Stimulated activated CD8-positive, alpha-beta memory T cell treated with anti-CD3 and anti-CD28 coated beads, Interleukin-4, amount 100 ng/mL, for 4 hours (primary cell): ENCODE measurements around the gene P2RY8.
"Not testable (repeated sequence)": the region's sequence is repeated elsewhere in the genome, so short reads cannot be mapped to it uniquely, and the experiment has no call there.

Experiments
- DNase-seq, 2 donors: peaks; one replicate each; pipeline ENCODE4 v3.0.0-alpha.2; 2020; ENCODE audit warnings: low read depth in 2 of 2, low spot score in 1 of 2

Gene P2RY8

DNA sequence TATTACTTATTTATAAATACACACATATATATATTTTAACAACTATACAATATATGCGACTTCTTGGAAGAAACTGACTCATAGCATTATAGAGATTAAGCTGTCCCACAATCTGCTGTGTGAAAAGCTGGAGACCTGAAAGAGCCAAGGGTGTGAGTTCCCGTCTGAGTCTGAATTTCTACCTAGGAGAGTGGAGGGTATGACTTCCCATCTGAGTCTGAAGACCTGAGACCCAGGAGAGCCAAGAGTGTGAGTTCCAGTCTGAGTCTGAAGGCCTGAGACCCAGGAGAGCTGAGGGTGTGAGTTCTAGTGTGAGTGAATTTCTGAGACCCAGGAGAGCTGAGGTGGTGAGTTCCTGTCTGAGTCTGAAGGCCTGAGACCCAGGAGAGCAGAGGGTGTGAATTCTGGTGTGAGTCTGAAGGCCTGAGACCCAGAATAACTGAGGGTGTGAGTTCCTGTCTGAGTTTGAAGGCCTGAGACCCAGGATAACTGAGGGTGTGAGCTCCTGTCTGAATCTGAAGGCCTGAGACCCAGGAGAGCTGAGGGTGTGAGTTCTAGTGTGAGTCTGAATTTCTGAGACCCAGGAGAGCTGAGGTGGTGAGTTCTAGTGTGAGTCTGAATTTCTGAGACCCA lies 8.9 kb upstream of the P2RY8 start:
- no peak for DNase-seq

DNA sequence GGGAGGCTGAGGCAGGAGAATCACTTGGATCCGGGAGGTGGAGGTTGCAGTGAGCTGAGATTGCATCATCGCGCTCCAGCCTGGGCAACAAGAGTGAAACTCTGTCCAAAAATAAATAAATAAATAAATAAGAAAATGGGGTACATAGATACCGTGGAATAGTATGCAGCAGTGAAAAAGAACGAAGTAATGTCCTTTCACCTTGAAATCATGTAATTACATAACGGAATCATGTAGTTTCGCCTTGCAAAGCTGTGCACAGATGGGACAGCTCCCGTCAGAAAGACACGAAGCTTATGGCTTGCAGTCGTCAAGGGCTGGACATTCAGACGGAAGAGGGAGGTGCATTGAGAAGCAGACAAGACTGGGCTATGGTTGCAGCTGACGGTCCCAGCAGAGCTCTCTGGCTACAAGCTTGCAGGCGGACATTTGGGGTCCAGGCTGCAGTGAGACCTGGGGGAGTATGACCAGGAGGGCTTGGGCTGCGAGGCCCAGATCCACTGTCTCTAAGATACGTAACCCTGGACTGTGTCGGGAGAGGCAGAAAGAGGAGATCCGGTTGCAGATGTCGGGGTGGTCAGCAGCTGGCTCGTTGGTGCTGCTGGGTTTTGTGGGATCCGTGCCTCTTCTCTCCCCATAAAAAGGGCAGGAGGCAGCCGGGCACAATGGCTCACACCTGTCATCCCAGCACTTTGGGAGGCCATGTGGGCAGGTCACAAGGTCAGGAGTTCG lies 6.2 kb upstream of the P2RY8 start:
- no peak for DNase-seq

DNA sequence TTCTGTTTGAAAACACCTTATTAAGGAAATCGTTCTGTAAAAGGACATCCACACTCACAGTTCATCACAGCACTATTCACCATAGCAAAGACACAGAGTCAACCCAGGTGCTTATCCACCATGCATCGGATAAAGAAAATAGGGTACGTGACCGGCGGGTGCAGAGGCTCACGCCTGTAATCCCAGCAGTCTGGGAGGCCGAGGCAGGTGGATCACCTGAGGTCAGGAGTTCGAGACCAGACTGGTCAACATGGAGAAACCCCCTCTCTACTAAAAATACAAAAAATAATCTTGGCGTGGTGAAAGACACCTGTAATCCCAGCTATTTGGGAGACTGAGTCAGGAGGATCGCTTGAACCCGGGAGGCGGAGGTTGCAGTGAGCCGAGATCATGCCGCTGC lies 2.2 kb upstream of the P2RY8 start:
- DNase-seq = not testable (repeated sequence)

DNA sequence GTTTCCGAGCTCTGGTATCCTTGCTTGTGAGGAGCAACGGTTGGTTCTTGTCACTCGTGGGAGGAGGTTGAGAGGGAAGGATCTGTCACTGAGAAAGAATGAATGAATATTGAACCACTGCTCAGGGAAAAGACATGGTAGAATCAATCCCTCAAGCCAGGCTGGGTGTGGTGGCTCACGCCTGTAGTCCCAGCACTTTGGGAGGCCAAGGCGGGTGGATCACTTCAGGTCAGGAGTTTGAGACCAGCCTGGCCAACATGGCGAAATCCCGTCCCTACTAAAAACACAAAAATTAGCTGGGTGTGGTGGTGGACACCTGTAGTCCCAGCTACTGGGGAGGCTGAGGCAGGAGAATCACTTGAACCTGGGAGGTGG lies 718 bp upstream of the P2RY8 start:
- DNase-seq = not testable (repeated sequence)

DNA sequence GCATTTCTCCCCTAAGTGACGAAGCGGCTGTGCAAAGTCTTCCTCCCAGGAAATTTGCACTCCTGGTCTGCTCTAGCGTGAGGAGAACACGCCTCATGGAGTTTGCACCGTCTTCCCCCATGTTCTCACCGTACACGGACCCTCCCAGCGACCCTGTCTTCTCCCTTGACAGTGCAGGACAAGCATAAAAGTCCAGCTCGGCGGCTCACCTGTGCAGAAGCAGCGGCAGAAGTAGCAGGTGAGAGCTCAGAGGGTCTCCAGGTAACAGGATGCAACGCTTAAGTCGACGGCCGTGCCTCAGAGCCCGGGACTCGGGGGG lies 314 bp downstream of the P2RY8 start:
- DNase-seq = no peak

DNA sequence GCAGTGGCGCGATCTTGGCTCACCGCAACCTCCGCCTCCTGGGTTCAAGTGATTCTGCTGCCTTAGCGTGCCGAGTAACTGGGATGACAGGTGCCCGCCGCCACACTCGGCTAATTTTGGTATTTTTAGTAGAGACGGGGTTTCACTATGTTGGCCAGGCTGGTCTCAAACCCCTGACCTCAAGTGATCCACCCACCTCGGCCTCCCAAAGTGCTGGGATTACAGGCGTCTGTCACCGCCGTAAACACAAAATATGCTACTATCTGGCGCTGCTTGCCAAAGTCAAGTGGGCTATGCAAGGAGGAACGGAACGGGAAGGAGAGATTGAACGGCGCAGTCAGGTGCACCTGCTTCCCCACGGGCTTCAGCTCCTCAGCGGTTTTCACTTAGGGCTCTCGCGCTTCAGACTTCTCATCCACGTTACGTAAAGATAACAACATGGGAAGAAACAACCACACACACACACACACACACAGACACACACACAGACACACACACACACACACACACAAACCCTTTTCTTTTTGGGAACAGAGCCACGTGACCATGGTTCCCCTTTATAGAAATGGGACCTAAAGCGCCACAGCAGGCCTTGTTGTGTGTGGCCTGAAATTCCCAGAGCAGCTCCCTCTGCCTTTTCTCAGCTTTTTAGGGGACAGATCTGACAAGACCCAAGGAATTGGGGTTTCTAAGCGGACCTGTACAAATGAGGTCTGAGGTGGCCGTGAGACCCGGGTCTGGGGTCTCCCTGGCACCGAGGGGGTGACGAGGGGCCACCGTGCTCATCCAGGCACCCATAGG lies 1.5 kb downstream of the P2RY8 start:
- DNase-seq = no peak

DNA sequence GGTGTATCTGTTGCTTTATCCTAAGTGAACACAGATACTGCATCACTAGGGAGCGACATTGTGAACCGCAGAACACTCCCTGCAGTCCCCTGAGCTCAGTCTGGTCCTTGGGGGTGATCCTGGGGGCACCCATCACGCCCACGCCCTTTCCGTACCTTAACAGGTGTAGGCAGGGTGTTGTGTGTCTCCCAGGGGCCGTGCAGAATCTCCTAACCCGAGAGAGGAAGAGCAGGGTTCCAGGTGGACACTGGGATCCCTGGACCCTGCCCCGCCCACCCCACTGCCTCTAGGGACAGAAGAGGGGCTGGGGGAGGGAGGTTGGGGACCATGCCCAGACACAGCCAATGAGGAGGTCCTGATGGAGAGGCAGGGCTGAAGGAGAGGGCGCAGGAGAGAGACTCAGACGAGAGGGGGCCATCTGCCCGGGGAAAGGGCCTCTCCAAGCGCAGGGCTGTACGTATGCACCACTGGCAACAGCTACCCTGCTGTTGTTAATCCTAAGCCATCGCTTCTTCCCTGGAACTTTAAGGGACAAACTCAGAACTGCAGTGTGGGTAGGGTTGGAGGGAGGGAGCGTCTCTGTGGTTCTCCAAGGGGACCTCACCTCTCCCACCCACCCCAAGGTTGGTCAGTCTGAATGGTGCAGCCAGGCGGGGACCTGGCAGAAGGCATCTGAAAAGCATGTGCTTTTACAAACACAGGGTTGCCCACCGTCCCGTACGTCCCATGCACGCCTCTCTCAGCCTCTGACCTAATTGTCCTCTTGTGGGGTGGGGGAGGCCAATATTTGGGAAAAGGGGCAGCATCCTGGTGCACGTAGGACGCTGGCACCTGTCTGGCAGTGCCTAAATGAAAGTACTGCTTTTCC lies 2.5 kb downstream of the P2RY8 start:
- DNase-seq = peak in 1 of 2 donors; percentile 10

DNA sequence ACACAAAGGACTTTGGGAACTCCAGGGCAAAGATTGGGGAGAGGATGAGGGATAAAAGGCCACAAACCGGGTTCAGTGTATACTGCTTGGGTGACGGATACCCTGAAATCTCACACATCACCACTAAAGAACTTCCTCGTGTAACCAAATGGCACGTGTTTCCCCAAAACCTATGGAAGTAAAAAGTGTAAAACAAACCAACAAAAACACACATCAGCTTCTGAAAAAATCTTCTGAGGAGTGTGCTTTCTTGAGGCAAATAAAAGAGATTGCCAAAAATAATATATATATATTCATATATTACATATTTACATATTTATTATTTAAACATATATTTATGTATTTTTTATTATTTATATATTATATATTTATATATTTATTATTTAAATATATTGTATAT lies 3.9 kb downstream of the P2RY8 start:
- no peak for DNase-seq

DNA sequence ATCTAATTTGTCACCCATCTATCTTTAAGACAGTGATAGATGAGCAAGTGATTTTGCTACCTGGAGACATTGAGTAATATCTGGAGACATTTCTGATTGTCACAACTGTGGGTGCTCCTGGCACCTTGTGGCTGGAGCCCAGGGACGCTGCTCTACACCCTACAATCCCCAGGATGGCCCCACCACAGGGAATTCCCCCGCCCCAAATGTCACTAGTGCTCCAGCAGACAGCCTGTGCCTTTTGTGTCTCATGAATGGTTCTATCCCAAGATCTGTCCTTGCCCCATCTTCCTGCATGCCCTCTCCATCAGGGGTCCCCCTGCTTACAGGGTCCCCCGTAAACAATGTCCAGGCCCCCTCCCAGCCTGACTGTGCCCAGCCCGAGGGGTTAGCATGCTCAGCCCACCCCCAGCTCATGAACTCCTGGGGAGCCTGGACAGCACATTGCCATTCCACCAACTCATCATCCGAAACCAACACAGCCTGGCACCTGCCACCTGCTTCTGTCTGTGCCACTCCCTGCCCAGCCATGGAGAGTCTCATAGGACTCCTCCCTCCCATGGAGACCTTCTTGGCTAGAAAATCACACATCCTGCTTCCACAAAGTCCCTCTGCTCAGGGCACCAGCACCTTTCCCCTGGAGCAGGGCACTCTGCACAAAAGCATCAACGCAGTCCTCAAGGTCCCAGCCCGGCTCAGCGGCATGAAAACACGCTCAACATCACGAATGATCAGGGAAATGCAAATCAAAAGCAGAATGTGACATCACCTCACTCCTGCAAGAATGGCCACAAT lies 5.7 kb downstream of the P2RY8 start:
- DNase-seq = no peak

DNA sequence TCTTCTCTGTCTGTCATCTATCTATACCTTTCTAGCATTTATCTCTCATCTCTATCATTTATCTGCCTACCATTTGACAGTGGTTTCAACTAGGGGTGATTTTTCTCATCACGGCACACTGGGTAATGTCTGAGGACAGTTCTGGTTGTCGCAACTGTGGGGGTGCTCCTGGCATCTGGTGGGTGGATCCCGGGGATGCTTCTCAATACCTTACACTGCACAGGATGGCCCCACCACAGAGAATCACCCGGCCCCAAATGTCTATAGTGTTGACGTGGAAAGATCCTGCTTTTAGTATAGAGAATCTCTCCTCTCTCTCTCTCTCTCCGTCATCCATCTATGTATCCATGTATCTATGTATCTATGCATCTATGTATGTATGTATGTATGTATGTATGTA lies 7.2 kb downstream of the P2RY8 start:
- no peak for DNase-seq

DNA sequence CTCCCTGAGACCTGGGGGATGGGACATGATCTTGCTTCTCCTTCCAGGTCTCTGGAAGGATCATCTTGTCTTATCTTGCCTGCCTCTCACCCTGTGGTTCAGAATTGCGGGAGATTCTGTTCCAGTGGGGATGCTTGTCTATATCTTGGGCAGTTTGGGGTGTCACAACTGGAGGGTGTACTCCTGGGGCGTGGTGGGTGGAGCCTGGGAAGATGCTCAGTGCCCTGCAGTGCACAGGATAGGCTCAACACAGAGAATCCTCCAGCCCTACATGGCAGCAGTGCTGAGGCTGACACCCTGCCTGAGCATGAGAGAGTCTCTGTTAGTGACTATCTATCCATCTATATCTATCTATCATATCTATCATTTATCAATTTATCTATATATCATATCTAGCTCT lies 7.7 kb downstream of the P2RY8 start:
- DNase-seq = no peak

DNA sequence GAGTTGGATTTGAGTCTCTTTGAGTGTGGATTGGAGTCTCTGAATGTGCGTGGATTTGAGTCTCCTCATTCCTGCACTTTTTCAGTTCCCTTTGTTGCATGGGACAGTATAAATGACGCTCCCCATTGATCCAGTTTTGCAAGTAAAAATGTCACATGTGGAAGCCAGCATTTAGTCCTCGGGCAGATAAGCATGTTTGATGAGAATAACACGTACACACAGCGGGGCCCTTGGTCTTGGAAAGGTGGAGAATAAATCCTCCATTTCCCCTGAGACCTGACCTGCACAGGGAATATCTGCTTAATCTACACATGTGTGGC lies 8.1 kb downstream of the P2RY8 start:
- DNase-seq = no peak

DNA sequence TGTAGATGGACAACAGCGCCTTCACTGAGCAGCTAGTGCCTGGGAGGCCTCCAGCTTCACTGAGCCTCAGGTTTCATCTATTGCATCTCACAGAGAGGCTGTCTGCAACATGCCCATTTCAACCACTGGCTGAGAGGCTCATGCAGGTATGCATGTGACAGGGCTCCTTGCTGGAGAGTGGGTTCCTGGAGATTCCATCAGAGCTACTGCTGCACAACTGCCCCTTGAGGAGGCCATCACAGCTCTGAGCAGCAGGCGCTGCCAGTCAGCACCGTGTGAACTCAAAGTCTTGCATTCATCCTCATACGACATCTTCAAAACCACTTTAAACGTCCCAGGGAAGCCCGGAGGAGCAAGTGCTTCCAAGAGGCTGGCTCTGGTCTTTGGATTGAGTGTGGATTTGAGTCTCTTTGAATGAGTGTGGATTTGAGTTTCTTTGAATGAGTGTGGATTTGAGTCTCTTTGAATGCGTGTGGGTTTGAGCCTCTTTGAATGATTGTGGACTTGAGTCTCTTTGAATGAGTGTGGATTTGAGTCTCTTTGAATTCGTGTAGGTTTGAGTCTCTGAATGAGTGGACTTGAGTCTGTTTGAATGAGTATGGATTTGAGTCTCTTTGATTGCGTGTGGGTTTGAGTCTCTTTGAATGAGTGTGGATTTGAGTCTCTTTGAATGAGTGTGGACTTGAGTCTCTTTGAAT lies 8.7 kb downstream of the P2RY8 start:
- no peak for DNase-seq

DNA sequence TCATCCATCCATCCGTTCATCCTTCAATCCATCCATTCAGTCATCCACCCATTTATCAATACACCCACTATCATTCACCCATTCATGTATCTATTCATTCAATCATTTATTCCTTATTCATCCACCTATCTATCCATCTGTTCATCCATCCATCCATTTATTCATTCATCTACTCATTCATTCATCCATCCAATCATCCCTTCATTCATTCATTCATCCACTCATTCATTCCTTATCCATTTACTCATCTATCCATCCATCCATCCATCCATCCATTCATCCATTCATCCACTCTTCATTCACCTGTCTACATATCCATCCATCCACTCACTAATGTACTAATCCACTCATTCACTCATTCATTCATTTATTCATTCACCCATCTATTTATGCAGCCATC lies 9.5 kb downstream of the P2RY8 start:
- no peak for DNase-seq

DNA sequence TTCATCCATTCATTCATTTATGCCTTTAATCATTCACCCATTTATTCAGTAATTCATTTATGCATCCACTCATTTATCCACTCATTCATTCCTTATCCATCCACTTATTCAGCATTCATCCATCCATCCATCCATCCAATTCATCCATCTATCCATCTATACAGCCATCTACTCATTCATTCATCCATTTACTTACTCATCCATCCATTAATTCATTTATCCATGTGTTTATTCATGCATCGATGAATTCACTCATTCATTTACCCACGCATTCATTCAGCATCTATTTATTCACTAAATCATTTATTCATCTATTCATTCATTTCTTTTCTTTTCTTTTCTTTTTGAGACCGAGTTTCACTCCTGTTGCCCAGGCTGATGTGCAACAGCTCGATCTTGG lies 10.4 kb downstream of the P2RY8 start:
- no peak for DNase-seq

DNA sequence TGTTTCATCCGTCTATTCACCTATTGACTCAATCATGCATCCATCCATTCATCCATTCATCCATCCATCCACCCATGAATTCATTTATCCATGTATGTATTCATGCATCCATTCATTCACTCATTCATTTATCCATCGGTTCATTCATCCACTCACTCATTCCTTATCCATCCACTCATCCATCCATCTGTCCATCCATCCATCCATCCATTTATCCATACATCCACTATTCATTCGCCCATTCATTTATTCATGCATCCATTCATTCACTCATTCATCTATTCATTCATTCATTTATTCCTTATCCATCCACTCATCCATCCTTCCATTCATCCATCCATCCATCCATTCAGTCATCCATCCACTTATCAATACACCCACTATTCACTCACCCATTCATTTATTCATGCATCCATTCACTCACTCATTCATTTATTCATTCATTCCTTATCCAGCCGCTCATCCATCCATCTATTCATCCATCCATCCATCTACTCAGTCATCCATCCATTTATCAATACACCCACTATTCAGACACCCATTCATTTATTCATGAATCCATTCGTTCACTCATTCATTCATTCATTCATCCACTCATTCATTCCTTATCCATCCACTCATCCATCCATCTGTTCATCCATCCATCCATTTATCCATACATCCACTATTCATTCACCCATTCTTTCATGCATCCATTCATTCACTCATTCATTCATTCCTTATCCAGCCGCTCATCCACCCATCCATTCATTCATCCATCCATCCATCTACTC lies 11.2 kb downstream of the P2RY8 start:
- DNase-seq = no peak

DNA sequence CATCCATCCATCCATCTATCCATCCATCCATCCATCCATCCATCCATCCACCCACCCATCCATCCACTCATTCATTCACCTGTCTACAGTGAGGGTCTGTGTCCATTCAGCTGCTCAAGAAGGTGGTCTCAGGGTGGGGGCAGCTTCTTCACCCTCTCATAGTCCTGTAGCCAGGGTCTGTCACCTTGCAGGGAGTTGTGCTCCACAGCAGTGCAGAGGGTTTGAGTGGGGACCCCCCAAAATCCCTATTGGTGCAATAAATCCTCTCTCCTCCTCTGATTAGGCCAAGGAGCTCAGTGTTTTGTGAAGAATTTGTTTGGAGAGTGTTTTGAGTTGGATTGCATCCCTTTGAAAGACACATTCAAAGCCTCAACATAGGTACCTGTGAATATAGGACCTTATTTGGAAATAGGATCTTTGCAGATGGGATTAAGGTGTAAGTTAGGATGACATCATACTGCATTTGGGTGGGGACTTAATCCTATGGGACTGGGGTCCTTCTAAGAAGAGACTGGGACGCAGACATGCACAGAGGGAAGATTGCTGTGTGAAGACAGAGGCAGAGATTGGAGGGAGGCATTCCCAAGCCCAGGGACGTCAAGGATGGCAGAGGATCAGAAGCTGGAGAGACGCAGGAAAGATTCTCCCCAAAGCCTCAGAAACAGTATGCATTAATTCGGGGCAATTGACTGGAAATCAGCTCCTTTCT lies 12.0 kb downstream of the P2RY8 start:
- DNase-seq = no peak

DNA sequence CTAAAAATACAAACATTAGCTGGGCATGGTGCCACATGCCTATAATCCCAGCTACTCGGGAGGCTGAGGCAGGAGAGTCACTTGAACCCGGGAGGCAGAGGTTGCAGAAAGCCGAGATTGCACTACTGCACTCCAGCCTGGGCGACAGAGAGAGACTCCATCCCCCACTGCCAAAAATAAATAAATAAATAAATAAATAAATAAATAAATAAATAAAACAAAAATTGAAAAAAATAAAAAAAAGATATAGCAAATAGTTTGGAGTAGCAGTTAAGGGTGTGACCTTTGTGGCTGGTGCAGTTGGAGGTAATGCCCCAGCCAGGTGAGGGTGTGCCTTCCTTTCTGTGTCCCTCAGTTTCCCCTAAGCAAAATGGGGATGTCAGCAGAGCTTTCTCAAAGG lies 14.1 kb downstream of the P2RY8 start:
- DNase-seq = not testable (repeated sequence)

DNA sequence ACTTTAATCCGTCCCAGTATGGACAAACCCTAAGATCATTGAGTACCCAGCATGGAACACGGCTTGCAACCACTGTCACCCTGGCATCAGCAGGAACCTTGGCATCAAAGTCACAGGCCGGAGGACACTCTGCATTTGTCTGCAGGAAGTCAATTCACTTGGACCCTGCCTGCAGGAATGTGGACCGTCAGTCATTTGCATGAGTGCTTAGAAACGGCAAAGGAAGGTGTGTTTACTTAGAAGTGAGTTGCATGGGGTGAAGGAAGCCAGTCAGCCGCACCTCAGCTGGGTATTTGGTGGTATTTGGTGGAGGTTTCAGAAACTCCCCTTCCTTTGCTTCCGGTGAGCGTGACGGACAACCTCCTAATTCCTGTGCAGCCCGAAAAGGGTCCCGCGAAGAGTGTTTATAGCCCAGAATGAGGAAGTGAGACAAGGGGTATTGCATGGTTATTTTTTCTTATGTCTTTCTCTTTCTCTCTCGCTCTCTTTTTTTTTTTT lies 15.5 kb downstream of the P2RY8 start:
- peak in 1 of 2 donors; percentile 15 for DNase-seq
